Adrenal gland (tissue), 12 donors: ENCODE data around the gene VSTM2L. TPM values are rescaled to one million over a fixed set of nuclear protein-coding genes. Genes with fewer than 3 reads are reported as not detected.

Experiments used
- DNase-seq, 7 donors: peaks; one replicate each; pipeline ENCODE4 v3.0.0-alpha.2; 2019 to 2020
- H3K27ac ChIP-seq, 5 donors: fragments of 200-600 bp; sonication (generic) in 4 of 5; 1 replicate in 3 of 5; 2 replicates in 2 of 5; pipeline versions ENCODE4 v1.5.1 to v1.8.0; 2016 to 2020; ENCODE audit warnings: mild to moderate bottlenecking in 1 of 5
- H3K27me3 ChIP-seq: fragments of 200-600 bp; 2 replicates; pipeline ENCODE4 v1.8.0; 2021
- H3K36me3 ChIP-seq, 2 donors: fragments of 200-600 bp; replicated peaks in 1 of 2; 1 replicate in 1 of 2; 2 replicates in 1 of 2; pipeline versions ENCODE4 v1.5.1 to v1.8.0; 2018 to 2022
- H3K4me1 ChIP-seq, 2 donors: fragments of 200-600 bp; replicated peaks in 1 of 2; 1 replicate in 1 of 2; 2 replicates in 1 of 2; pipeline versions ENCODE4 v1.5.1 to v1.8.0; 2018 to 2021
- H3K4me3 ChIP-seq, 4 donors: fragments of 200-600 bp; sonication (generic) in 3 of 4; one replicate each; pipeline ENCODE4 v1.5.1; 2016 to 2018
- H3K9me3 ChIP-seq, 3 donors: fragments of 200-600 bp; sonication (generic) in 1 of 3; replicated peaks in 1 of 3; 1 replicate in 2 of 3; 2 replicates in 1 of 3; pipeline versions ENCODE4 v1.5.1 to v1.8.0; 2016 to 2021
- CTCF ChIP-seq, 6 experiments: fragments of 450-650 bp in 4 of 6; fragments of 200-600 bp in 2 of 6; sonication (generic) in 1 of 6; IDR thresholded peaks; 1 replicate in 5 of 6; 2 replicates in 1 of 6; pipeline versions ENCODE4 v1.5.1 to v1.8.0; 2016 to 2021; ENCODE audit warnings: antibody characterized with exemption in 6 of 6, mild to moderate bottlenecking in 2 of 6, moderate library complexity in 1 of 6
- POLR2A ChIP-seq, 2 donors: fragments of 450-650 bp; IDR thresholded peaks; one replicate each; pipeline ENCODE4 v1.6.1; 2017; ENCODE audit warnings: antibody characterized with exemption in 2 of 2, mild to moderate bottlenecking in 2 of 2, moderate library complexity in 1 of 2
- whole genome bisulfite sequencing, 4 donors: extraction: QIAGEN DNeasy Blood & Tissue Kit in 2 of 4; methylation state at CpG; one replicate each; pipeline versions ENCODE4 v1.1.5 to v1.1.7; 2013 to 2017; 5-methylcytosine and 5-hydroxymethylcytosine counted together
- intact Hi-C, 2 donors: fragments of 100-400 bp; cut with DNase I; formaldehyde crosslinking; loops; one replicate each; pipeline versions ENCODE4 v1.14.1 to v1.15.0; 2022 to 2023
- polyA plus RNA-seq, 3 donors: library from polyadenylated mRNA; stranded (reverse); fragments of 200-250 nt in 2 of 3; fragments of 350-450 nt in 1 of 3; fragmentation: Illumina TruSeq in 1 of 3; extraction: RNeasy Lipid Tissue Mini Kit (QIAGEN cat#74804) in 1 of 3; gene quantifications; one replicate each; pipeline ENCODE4 v1.2.3, GENCODE V29; 2013 to 2014
- total RNA-seq, 9 donors: library from RNA; depleted of rRNA in 4 of 9; stranded (reverse); fragments of >200 nt in 4 of 9; fragments of 120-200 nt in 1 of 9; fragmentation: NEBNext Ultra II Directional in 1 of 9; extraction: Animal tissue kit (Norgen Biotek cat#: 25700) in 1 of 9; gene quantifications; one replicate each; pipeline versions ENCODE4 v1.1.0 to v1.2.4, GENCODE V29; 2013 to 2023
- donor health status: healthy with polysubstance abuse.
- donor health status: Bipolar disorder and iron deficiency.
- donor health status: DM: yes; HTN: yes; CAD: no.
- donor health status: DM: no; HTN: no; CAD: no.
- donor health status: DM: no; HTN: no; CAD: no.
- donor health status: DM: yes; HTN: yes; CAD: no.

Gene VSTM2L
- total and polyA plus RNA-seq, 12 donors: 0.36 to 21.8 (median 7.4) TPM

DNA sequence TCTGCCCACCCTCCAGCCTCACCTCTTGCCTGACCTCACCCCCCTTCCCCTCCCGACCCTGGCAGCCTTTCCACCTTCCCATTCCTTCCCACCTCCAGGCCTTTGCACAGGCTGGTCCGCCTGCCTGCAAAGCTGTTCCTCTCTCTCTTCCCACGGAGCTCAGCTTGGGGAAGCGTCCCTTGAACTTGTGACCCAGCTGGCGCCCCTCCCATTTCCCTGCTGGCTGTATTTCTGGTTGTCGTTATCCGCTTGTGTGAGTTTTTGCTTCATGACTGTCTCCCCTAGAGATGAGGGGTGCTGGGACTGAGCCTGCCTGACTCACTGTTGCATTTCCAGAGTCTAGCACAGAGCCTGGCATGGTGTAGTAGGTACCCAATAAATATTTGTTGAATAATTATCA is 32.5 kb downstream of the VSTM2L start:
- TF ChIP-seq POLR2A (IDR thresholded peaks at IDR 0.05) (no peak), CTCF (IDR thresholded peaks at IDR 0.05) (no peak)
- Histone ChIP-seq H3K36me3 (no peaks in the 10 kb centered on the region), H3K27ac (no peak overlapping the region), H3K27me3 (no peaks in the 10 kb centered on the region), H3K4me1 (no peaks in the 10 kb centered on the region), H3K4me3 (no peak overlapping the region), H3K9me3 (no peaks in the 10 kb centered on the region)
- DNase-seq: peak in 2 of 7 donors; percentile 15 to 21
- intact Hi-C loops: no loop called here
- 39 to 55% (median 40%) methylated on average over 7 of the region's 7 CpGs for WGBS, 4 donors

GRCh38 chr20:37936041-37936440 is 33.1 kb downstream of the VSTM2L start:
- no peaks in the 10 kb centered on the region for H3K27me3 ChIP-seq
- DNase-seq: no peak
- H3K4me3 ChIP-seq: no peak overlapping the region
- no peaks in the 10 kb centered on the region for H3K4me1 ChIP-seq
- WGBS, 4 donors: 91 to 95% (median 93%) methylated on average over 10 of the region's 10 CpGs
- intact Hi-C loops: no loop called here
- H3K9me3 ChIP-seq: no peaks in the 10 kb centered on the region
- TF ChIP-seq CTCF (IDR thresholded peaks at IDR 0.05) (no peak), POLR2A (IDR thresholded peaks at IDR 0.05) (no peak)
- H3K27ac ChIP-seq: no peak overlapping the region
- H3K36me3 ChIP-seq: no peaks in the 10 kb centered on the region

GRCh38 chr20:37936451-37936850 is 33.5 kb downstream of the VSTM2L start:
- Histone ChIP-seq H3K36me3 (no peaks in the 10 kb centered on the region), H3K9me3 (no peaks in the 10 kb centered on the region), H3K27ac (no peak overlapping the region), H3K27me3 (no peaks in the 10 kb centered on the region), H3K4me1 (no peaks in the 10 kb centered on the region), H3K4me3 (no peak overlapping the region)
- intact Hi-C loops: no loop called here
- TF ChIP-seq CTCF (IDR thresholded peaks at IDR 0.05): no peak
- TF ChIP-seq POLR2A (IDR thresholded peaks at IDR 0.05): no peak
- DNase-seq: no peak
- WGBS, 4 donors: 84 to 92% (median 90%) methylated on average over 7 to 8 of the region's 8 CpGs

DNA sequence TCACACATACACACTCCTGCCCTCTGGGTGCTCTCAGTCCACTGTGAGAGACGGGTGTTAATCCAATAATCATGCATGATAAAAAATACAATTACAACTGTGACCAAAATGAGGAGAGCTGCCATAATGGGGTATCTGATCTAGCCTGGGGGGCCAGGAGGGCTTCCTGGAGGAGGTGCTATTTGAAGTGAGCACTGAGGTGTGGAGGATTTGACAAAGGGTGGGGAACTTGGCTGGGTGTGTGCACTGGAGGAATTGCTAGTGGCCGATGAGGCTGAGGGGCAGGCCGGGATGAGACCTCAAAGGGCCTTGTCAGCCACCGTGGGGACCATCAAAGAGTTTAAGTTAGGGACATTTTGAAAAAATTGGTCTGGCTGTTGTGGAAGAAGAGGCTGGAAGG is 34.8 kb downstream of the VSTM2L start:
- no peak overlapping the region for H3K4me3 ChIP-seq
- 88 to 99% (median 91%) methylated on average over 4 of the region's 4 CpGs for WGBS, 4 donors
- intact Hi-C loops: no loop called here
- TF ChIP-seq POLR2A (IDR thresholded peaks at IDR 0.05): no peak
- DNase-seq: no peak
- H3K9me3 ChIP-seq: no peaks in the 10 kb centered on the region
- H3K4me1 ChIP-seq: no peaks in the 10 kb centered on the region
- no peaks in the 10 kb centered on the region for H3K27me3 ChIP-seq
- H3K36me3 ChIP-seq: no peaks in the 10 kb centered on the region
- H3K27ac ChIP-seq: no peak overlapping the region

GRCh38 chr20:37938181-37938750 is 35.3 kb downstream of the VSTM2L start:
- H3K9me3 ChIP-seq: no peaks in the 10 kb centered on the region
- TF ChIP-seq POLR2A (IDR thresholded peaks at IDR 0.05): no peak
- TF ChIP-seq CTCF (IDR thresholded peaks at IDR 0.05): no peak
- H3K27ac ChIP-seq: no peak overlapping the region
- no peak overlapping the region for H3K4me3 ChIP-seq
- H3K27me3 ChIP-seq: no peaks in the 10 kb centered on the region
- WGBS, 4 donors: 91 to 98% (median 94%) methylated on average over 10 to 12 of the region's 12 CpGs
- no peak for DNase-seq
- intact Hi-C loops: no loop called here
- H3K4me1 ChIP-seq: no peaks in the 10 kb centered on the region
- H3K36me3 ChIP-seq: no peaks in the 10 kb centered on the region
